ENCODE data around the gene SOCS3.

DNA sequence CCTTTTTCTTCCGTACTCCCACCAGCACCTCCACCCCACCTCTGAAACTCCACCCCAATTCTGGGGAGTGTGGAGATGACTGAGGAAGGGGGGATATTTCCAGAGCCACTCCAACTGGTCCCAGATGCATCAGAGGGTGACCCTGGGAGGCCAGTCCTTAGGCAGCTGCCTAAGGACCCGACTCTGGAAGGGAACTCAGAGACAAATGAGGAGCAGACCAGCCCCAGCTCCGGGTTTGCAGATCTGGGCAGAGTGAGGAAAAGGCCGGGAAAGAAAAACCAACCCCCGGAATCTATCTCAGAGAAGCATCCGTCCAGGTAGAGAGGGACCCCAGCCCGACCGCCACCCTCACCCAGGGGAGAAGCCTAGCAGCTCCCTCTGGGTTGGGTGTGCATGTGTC lies 41.5 kb downstream of the SOCS3 start:
- TF ChIP-seq GATA3 (IDR thresholded peaks at IDR 0.05; ENCODE audit: low read depth, low read length) (no peak), GATA2 (IDR thresholded peaks at IDR 0.05; ENCODE audit: low read depth, low read length) (no peak)

All from SH-SY5Y (cell line).